ENCODE results near the gene ADAMTS1. TPM values are rescaled to one million over a fixed set of nuclear protein-coding genes. Genes with fewer than 3 reads are reported as not detected.

Gene ADAMTS1
- total and polyA plus RNA-seq, 12 donors, result 9.3 to 111 (median 41.9) TPM

DNA sequence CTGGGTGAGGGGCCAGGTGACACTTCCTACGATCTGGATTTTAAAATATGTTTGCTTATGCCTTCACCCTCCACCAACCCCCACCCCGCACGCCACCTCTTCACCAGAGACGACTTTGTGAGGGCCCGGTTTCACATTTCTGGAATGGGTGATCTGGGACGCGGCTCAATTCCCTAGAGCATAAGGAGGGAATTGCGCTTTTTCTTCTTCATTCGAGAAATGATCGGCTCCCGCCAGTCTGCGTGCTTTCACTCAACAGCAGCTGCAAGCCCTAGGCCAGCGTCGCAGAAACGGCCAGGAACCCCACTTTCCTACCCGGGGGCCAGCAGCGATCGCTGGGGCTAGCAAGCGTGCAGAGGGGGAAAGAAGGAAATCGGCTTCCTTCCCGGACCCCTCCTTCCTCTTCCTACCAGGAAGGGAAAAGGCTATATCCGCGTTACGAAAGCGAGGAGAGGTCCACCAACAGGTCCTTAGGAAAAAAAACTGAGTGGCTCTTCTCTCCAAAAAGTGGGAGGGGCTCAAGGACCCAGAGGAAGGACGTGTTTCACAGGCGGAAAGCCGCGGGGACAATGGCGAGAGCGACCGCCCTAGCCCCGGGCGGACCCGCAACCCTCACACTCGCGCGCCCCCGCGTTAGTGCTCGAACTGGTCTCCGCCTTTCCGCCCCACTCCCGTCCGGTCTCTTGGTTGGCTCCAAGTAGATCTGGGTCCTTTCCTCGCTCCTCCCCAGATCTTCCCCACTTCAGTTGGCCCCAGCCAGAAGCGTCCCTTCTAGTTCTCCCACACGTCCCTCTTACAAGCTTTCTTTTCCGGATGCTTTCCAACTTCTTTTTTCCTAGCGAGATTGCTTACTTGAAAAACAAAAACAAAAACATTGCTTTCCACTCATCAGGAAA, 1.1 kb upstream of the ADAMTS1 start:
- intact Hi-C loops (cut with DNase I), result loop anchor here in 1 of 2 donors (2.0 to 10.0 kb wide), 2 partner anchors 81 to 857 kb away; no protein-coding TSS in a partner anchor
- peak; percentile 64 to 87 (median 69) for DNase-seq
- Histone ChIP-seq H3K27me3 (peaks cover 15% of the 10 kb centered on the region), H3K27ac (peak overlapping the region; percentile 53 to 94 (median 64)), H3K4me1 (replicated peaks in 1 of 2) (peaks cover 4 to 27% of the 10 kb centered on the region in 2 donors), H3K4me3 (peak overlapping the region in 2 of 4 donors; percentile 20 to 54), H3K9me3 (replicated peaks in 1 of 3) (no peaks in the 10 kb centered on the region), H3K36me3 (replicated peaks in 1 of 2) (no peaks in the 10 kb centered on the region)
- WGBS, 4 donors, result 1 to 3% (median 2%) methylated on average over 44 to 50 of the region's 50 CpGs
- TF ChIP-seq POLR2A (IDR thresholded peaks at IDR 0.05) (peak in 1 of 2 donors; percentile 34), CTCF (IDR thresholded peaks at IDR 0.05) (peak in 2 of 6 experiments; percentile 24 to 42)

GRCh38 chr21:26845759-26846035, 488 bp upstream of the ADAMTS1 start:
- H3K27ac ChIP-seq, result peak overlapping the region; percentile 53 to 94 (median 64)
- H3K9me3 ChIP-seq (replicated peaks in 1 of 3), result no peaks in the 10 kb centered on the region
- H3K27me3 ChIP-seq, result peaks cover 15% of the 10 kb centered on the region
- peak overlapping the region in 2 of 4 donors; percentile 20 to 54 for H3K4me3 ChIP-seq
- 0 to 3% (median 1%) methylated on average over 7 of the region's 7 CpGs for WGBS, 4 donors
- no peaks in the 10 kb centered on the region for H3K36me3 ChIP-seq (replicated peaks in 1 of 2)
- DNase-seq, result no peak
- intact Hi-C loops (cut with DNase I), result loop anchor here in 1 of 2 donors (2.0 to 10.0 kb wide), 2 partner anchors 81 to 857 kb away; no protein-coding TSS in a partner anchor
- TF ChIP-seq CTCF (IDR thresholded peaks at IDR 0.05) (no peak), POLR2A (IDR thresholded peaks at IDR 0.05) (no peak)
- peaks cover 4 to 27% of the 10 kb centered on the region in 2 donors for H3K4me1 ChIP-seq (replicated peaks in 1 of 2)

GRCh38 chr21:26844258-26845065, 747 bp downstream of the ADAMTS1 start:
- WGBS, 4 donors, result 1 to 10% (median 1%) methylated on average over 2 to 96 of the region's 96 CpGs
- Histone ChIP-seq H3K27me3 (peaks cover 15% of the 10 kb centered on the region), H3K36me3 (replicated peaks in 1 of 2) (peaks cover 0 to 11% of the 10 kb centered on the region in 2 donors), H3K9me3 (replicated peaks in 1 of 3) (no peaks in the 10 kb centered on the region), H3K4me3 (peak overlapping the region; percentile 18 to 54 (median 20)), H3K27ac (peak overlapping the region in 4 of 5 donors; percentile 35 to 94 (median 80)), H3K4me1 (replicated peaks in 1 of 2) (peaks cover 4 to 22% of the 10 kb centered on the region in 2 donors)
- TF ChIP-seq POLR2A (IDR thresholded peaks at IDR 0.05) (no peak), CTCF (IDR thresholded peaks at IDR 0.05) (no peak)
- peak in 4 of 7 donors; percentile 27 to 59 (median 42) for DNase-seq
- intact Hi-C loops (cut with DNase I), result loop anchor here in 1 of 2 donors (10.0 kb wide), 1 partner anchor 80 kb away; no protein-coding TSS in a partner anchor

GRCh38 chr21:26843933-26844257, 1.3 kb downstream of the ADAMTS1 start:
- TF ChIP-seq POLR2A (IDR thresholded peaks at IDR 0.05) (no peak), CTCF (IDR thresholded peaks at IDR 0.05) (no peak)
- WGBS, 4 donors, result 1 to 3% (median 1%) methylated on average over 11 of the region's 11 CpGs
- peak overlapping the region in 4 of 5 donors; percentile 35 to 94 (median 80) for H3K27ac ChIP-seq
- intact Hi-C loops (cut with DNase I), result loop anchor here in 1 of 2 donors (10.0 kb wide), 1 partner anchor 79 kb away; no protein-coding TSS in a partner anchor
- H3K4me3 ChIP-seq, result peak overlapping the region in 3 of 4 donors; percentile 18 to 54 (median 19)
- DNase-seq, result no peak
- no peaks in the 10 kb centered on the region for H3K9me3 ChIP-seq (replicated peaks in 1 of 3)
- H3K27me3 ChIP-seq, result peaks cover 15% of the 10 kb centered on the region
- H3K36me3 ChIP-seq (replicated peaks in 1 of 2), result peaks cover 0 to 17% of the 10 kb centered on the region in 2 donors
- peaks cover 4 to 22% of the 10 kb centered on the region in 2 donors for H3K4me1 ChIP-seq (replicated peaks in 1 of 2)
